ENCODE measurements around the gene POLE4. TPM values are rescaled to one million over a fixed set of nuclear protein-coding genes. Genes with fewer than 3 reads are reported as not detected.

Gene POLE4
- total RNA-seq = 12.9 and 27.4 TPM in 2 replicates

DNA sequence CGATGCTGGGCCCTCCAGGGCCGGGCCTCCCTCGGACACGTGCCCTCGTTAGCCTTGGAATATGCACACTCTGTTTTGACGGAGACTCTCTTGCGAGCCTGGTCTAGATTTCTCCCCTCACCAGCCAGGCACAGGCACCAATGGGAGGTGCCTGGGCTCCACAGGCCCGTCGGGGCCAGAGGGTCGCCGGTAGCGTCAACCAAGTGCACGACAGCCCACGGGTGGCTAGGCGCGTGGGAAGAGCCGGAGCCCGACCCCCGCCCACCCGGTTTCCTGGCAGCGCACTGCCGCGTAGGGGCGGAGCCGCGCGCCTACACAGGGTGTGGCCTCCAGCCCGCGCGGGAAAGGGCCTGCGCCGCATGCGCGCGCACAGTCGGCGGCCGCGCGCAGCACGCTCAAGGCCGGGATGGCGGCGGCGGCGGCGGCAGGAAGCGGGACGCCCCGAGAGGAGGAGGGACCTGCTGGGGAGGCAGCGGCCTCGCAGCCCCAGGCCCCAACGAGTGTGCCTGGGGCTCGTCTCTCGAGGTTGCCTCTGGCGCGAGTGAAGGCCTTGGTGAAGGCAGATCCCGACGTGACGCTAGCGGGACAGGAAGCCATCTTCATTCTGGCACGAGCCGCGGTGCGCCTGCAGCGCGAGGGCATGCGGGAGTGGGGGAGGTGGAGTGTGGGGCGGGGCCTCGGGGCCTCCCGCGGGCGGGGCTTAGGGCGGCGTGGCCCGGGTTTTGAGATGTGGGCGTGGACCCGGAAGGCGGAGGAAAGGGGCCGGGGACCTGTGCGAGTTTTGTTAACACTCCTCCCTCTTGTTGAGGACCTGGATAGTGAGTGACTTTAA, at the start of gene POLE4:
Gene POLE4, plus strand, starts transcription at position 370 of the 832 bp plus-strand sequence. Its CDS starts 37 bp downstream, at position 407.

Other genes with a start within 250 kb of the POLE4 start
- gene HK2, start 124.5 kb upstream of the POLE4 start, total RNA-seq = 31.4 and 32.6 TPM in 2 replicates
- not detected in 2 replicates for gene TACR1, start 240.9 kb downstream of the POLE4 start, total RNA-seq

Data from thoracic aorta endothelial cell (primary cell).